ENCODE measurements around the gene KREMEN1. TPM values are rescaled to one million over a fixed set of nuclear protein-coding genes. Genes with fewer than 3 reads are reported as not detected.

The KREMEN1 gene
- total RNA-seq, 1 experiment from 2014 or later = 31.9 TPM

GRCh38 chr22:29125844-29126243 is 53.0 kb downstream of the KREMEN1 start:
- ChIA-PET POLR2A (no interaction called here), RAD21 (ENCODE audit: low non-redundant PET in 1 of 2, low total read pairs in 2 of 2, uncharacterized antibody in 2 of 2, unreplicated experiment in 2 of 2) (no interaction called here), CTCF (no interaction called here)
- Histone ChIP-seq H3K9me2 (ENCODE audit: insufficient read depth) (no peaks in the 10 kb centered on the region), H3K27ac (ENCODE audit: low read depth, low read length) (no peak overlapping the region), H3K9ac (ENCODE audit: low read length) (no peak overlapping the region), H3K36me3 (ENCODE audit: control insufficient read depth in 1 of 2, insufficient read depth in 2 of 2, low read length in 2 of 2) (no peaks in the 10 kb centered on the region; a peak in 1 of 4 replicates), H3K4me2 (ENCODE audit: low read length) (no peak overlapping the region), H3K79me2 (ENCODE audit: insufficient read depth, low read length) (no peaks in the 10 kb centered on the region), H3K4me1 (ENCODE audit: control insufficient read depth in 1 of 2, insufficient read depth in 2 of 2, low read length in 2 of 2) (no peaks in the 10 kb centered on the region), H2AFZ (ENCODE audit: low read depth, low read length, poor library complexity, severe bottlenecking) (no peak overlapping the region), H3K9me3 (ENCODE audit: control insufficient read depth in 1 of 2, insufficient read depth in 1 of 2, low read depth in 1 of 2, low read length in 2 of 2) (no peaks in the 10 kb centered on the region), H4K20me1 (ENCODE audit: insufficient read depth) (no peaks in the 10 kb centered on the region), H3K4me3 (replicated peaks in 1 of 2; ENCODE audit: low read depth in 1 of 2, low read length in 2 of 2) (no peak overlapping the region), H3K27me3 (ENCODE audit: insufficient read depth, low read length) (no peaks in the 10 kb centered on the region)
- DNase-seq (ENCODE audit: low read depth, low spot score) = no peak
- ATAC-seq = no peak
- BruUV-seq (replicated peaks) = no TSS peak
- intact Hi-C loops (cut with micrococcal nuclease) = no loop called here
- no peak for TF ChIP-seq SP1 (IDR thresholded peaks at IDR 0.05; ENCODE audit: low read depth)
- no peak for TF ChIP-seq JUND (IDR thresholded peaks at IDR 0.05)
- no peak for TF ChIP-seq RAD21 (IDR thresholded peaks at IDR 0.05; ENCODE audit: low read depth)

- no peaks in the 10 kb centered on the region for H3K4me1 ChIP-seq (ENCODE audit: control insufficient read depth in 1 of 2, insufficient read depth in 2 of 2, low read length in 2 of 2)
- no peaks in the 10 kb centered on the region for H4K20me1 ChIP-seq (ENCODE audit: insufficient read depth)
- POLR2A ChIA-PET = no interaction called here
- H3K27me3 ChIP-seq (ENCODE audit: insufficient read depth, low read length) = no peaks in the 10 kb centered on the region
- no peak overlapping the region for H3K27ac ChIP-seq (ENCODE audit: low read depth, low read length)
- H3K36me3 ChIP-seq (ENCODE audit: control insufficient read depth in 1 of 2, insufficient read depth in 2 of 2, low read length in 2 of 2) = no peaks in the 10 kb centered on the region; a peak in 1 of 4 replicates
- H3K4me3 ChIP-seq (replicated peaks in 1 of 2; ENCODE audit: low read depth in 1 of 2, low read length in 2 of 2) = no peak overlapping the region
- H3K9me3 ChIP-seq (ENCODE audit: control insufficient read depth in 1 of 2, insufficient read depth in 1 of 2, low read depth in 1 of 2, low read length in 2 of 2) = no peaks in the 10 kb centered on the region
- H3K79me2 ChIP-seq (ENCODE audit: insufficient read depth, low read length) = no peaks in the 10 kb centered on the region
- H3K9me2 ChIP-seq (ENCODE audit: insufficient read depth) = no peaks in the 10 kb centered on the region
- no peak for ATAC-seq
- CTCF ChIA-PET = no interaction called here
- BruUV-seq (replicated peaks) = no TSS peak
- no peak overlapping the region for H3K4me2 ChIP-seq (ENCODE audit: low read length)
- no peak for TF ChIP-seq EZH2phosphoT487 (IDR thresholded peaks at IDR 0.05; ENCODE audit: borderline replicate concordance)
- TF ChIP-seq MAX (IDR thresholded peaks at IDR 0.05) = no peak
- no peak for TF ChIP-seq ATF3 (IDR thresholded peaks at IDR 0.05)
- no peak for TF ChIP-seq TCF7L2 (IDR thresholded peaks at IDR 0.05; ENCODE audit: borderline replicate concordance, extremely low read depth, insufficient read depth, insufficient read length)
- TF ChIP-seq POLR2AphosphoS5 (IDR thresholded peaks at IDR 0.05; ENCODE audit: low read depth, low read length) = no peak
- no peak for TF ChIP-seq RAD21 (IDR thresholded peaks at IDR 0.05; ENCODE audit: low read depth)
- TF ChIP-seq FOSL1 (IDR thresholded peaks at IDR 0.05; ENCODE audit: low read depth) = no peak
- TF ChIP-seq CTCF (IDR thresholded peaks at IDR 0.05 in 2 of 3, conservative IDR thresholded peaks at IDR 0.05 in 1 of 3; ENCODE audit: borderline replicate concordance in 1 of 3, insufficient read depth in 1 of 3, low read depth in 2 of 3, low read length in 2 of 3) = no peak
- TF ChIP-seq SIN3A (IDR thresholded peaks at IDR 0.05; ENCODE audit: low read depth) = no peak
- TF ChIP-seq SRF (IDR thresholded peaks at IDR 0.05; ENCODE audit: low read depth) = no peak
- TF ChIP-seq REST (IDR thresholded peaks at IDR 0.05; ENCODE audit: low read depth) = no peak
- no peak for TF ChIP-seq CBX3 (IDR thresholded peaks at IDR 0.05; ENCODE audit: low read depth)
- no peak for TF ChIP-seq EGR1 (IDR thresholded peaks at IDR 0.05; ENCODE audit: low read depth)
- intact Hi-C loops (cut with micrococcal nuclease) = no loop called here
- DNase-seq (ENCODE audit: low read depth, low spot score) = no peak
- RAD21 ChIA-PET (ENCODE audit: low non-redundant PET in 1 of 2, low total read pairs in 2 of 2, uncharacterized antibody in 2 of 2, unreplicated experiment in 2 of 2) = no interaction called here
- H2AFZ ChIP-seq (ENCODE audit: low read depth, low read length, poor library complexity, severe bottlenecking) = no peak overlapping the region
- H3K9ac ChIP-seq (ENCODE audit: low read length) = no peak overlapping the region
These were observed 54.0 kb downstream of the KREMEN1 start for GRCh38 chr22:29126670-29127395.
